LNCaP clone FGC (cell line): ENCODE data around the gene FBXO40.

Experiments used
- DNase-seq: peaks from one replicate; pipeline ENCODE4 v3.0.0-alpha.2; 2011; ENCODE audit warnings: low read depth
- H3K4me3 ChIP-seq: 2 replicates; pipeline ENCODE4 v1.5.1; 2011; ENCODE audit warnings: mild to moderate bottlenecking, low read depth, low read length, control low read depth
- CTCF ChIP-seq: IDR thresholded peaks from 2 replicates; pipeline ENCODE4 v1.5.1; 2012; ENCODE audit warnings: mild to moderate bottlenecking; ENCODE audit not compliant: control insufficient read depth, insufficient read depth; ENCODE audit errors: extremely low read depth

Gene FBXO40

GRCh38 chr3:121662742-121663141 lies 69.6 kb downstream of the FBXO40 start:
- H3K4me3 ChIP-seq = no peak overlapping the region
- TF ChIP-seq CTCF = no peak
- DNase-seq = no peak

- DNase-seq = no peak
- H3K4me3 ChIP-seq = no peak overlapping the region
- TF ChIP-seq CTCF = no peak
These were observed 70.1 kb downstream of the FBXO40 start for GRCh38 chr3:121663171-121663847.

- no peak for DNase-seq
- TF ChIP-seq CTCF = no peak
These were observed 72.3 kb downstream of the FBXO40 start for GRCh38 chr3:121665488-121665887.

GRCh38 chr3:121667333-121667732 lies 74.2 kb downstream of the FBXO40 start:
- DNase-seq = no peak
- no peak overlapping the region for H3K4me3 ChIP-seq
- no peak for TF ChIP-seq CTCF

More at GRCh38 chr3:121665488-121665887, 72.3 kb downstream of the FBXO40 start:
- no peak overlapping the region for H3K4me3 ChIP-seq

- DNase-seq = no peak
- TF ChIP-seq CTCF = no peak
- H3K4me3 ChIP-seq = no peak overlapping the region
These were observed 77.5 kb downstream of the FBXO40 start for GRCh38 chr3:121670676-121671075.

- no peak for TF ChIP-seq CTCF
- H3K4me3 ChIP-seq = no peak overlapping the region
- no peak for DNase-seq
These were observed 84.0 kb downstream of the FBXO40 start for GRCh38 chr3:121677141-121677540.
